ENCODE measurements around the gene HK1.

DNA sequence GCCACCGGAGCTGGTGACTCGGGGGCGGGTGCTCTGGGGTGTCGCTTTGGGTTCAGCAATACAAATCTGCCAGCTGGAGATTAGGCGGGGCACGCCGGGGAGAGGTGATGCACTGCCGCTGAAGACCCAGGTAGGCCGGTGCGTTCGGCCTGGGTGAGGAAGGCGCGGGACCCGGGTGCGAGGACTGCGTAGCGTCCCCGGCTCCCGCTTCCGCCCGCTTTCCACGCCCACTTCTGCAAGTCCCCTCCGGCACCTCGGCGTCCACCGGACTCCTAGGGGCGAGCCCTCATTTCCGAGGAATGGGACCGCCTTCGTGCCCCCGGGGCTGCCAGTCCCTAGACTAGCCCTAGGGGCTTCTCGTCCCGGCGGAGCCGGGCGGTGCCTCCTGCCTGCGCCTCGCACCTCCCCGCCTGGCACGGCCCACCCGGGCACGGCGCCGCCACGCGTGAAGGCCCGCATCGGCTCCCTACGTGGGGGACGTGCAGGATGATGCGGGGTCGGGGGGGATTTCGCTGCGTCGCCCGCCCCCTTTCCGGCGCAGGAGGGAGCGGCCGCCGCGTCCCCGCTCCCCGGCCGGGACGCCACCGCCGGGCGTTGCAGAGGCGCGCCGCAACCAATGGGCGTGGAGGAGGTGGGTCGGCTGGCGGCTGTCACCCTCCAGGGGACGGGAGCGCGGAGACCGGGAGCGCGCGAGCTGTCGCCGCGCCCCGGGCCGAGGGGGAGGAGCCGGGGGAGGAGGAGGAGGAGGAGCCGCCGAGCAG lies 40.0 kb downstream of the HK1 start:
- TF ChIP-seq CTCF (conservative IDR thresholded peaks at IDR 0.05 in 1 of 2, IDR thresholded peaks at IDR 0.05 in 1 of 2; ENCODE audit: extremely low read depth in 1 of 2, insufficient read depth in 1 of 2, low read depth in 1 of 2, low read length in 2 of 2) (peak in 1 of 2 donors; percentile 0), EZH2 (IDR thresholded peaks at IDR 0.05; ENCODE audit: borderline replicate concordance, low read length) (no peak)
